ENCODE results near the gene LRRC31.

LRRC31 gene

DNA sequence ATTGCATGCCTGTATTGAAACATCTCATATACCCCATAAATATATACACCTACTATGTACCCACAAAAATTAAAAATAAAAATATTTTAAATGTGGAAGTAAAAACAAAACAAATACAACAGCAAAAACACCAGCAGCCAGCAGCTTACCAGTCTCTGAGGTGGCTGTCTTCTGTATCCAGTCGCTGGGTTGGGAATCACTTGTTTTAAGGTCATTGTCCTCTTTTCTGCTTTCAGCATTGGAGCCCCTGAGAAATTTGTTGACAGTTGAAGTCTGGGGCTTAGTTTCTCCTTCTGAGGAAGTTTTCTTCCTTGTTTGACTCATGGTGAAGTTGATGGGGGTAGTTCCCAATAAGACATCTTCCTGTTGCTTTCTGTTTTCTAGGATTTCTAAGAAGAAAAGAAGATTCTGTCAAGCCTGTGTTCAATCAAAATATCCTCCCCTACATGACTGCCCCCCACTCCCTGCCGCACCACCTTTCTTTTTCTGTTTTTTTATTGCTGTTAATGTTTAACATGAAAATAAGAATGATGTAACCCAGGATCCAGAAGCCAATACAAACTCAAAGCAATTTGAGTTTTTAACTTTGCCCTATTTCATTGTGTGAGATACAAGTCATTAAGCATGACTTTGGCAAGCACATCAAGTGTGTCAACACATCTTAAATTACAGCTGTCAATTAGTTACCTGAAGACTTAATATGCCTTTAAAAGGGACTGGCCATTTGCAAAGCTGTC, at the start of gene LRRC31:
LRRC31 (minus strand) TSS at position 452 of the 737 bp plus-strand sequence; CDS start at position 324, 128 bp downstream.
- DNase-seq: no peak

DNA sequence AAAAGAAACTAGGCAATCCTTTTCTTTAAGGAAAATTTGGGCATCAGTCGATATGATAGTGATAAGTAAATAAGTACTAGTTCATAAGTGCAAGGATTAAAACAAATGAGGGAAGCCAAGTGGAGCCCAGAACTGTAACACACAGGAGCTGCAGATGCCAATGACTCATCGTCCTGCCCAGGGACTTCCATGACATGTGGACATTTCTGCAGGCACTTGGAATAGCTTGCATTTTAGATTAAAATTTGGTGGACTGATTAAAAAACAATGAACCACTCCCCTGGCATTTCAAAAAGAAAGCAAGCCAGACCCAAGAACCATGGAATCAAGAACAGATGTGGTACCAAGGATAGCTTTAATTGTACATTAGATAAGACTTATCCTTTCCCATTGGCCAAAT, 44.6 kb upstream of the LRRC31 start:
- no peak for DNase-seq

DNA sequence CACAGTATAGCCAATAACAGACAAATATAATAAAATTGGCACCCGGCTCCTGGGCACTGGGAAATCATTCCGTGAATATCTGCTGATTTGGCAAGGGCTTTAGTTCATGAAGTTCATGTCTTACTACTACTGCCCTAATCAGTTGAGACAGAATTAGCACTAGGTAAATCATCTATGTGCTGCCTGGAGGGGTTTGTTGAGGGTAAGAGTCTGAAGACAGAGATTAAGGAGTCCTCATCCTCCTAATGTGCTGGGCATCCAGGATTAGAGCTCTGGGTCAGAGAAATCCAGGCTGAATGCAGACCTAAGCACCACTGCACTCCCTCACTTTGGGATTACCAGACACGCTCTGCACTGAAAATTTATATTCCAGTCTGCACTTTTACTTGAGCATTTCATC, 43.6 kb upstream of the LRRC31 start:
- no peak for DNase-seq

DNA sequence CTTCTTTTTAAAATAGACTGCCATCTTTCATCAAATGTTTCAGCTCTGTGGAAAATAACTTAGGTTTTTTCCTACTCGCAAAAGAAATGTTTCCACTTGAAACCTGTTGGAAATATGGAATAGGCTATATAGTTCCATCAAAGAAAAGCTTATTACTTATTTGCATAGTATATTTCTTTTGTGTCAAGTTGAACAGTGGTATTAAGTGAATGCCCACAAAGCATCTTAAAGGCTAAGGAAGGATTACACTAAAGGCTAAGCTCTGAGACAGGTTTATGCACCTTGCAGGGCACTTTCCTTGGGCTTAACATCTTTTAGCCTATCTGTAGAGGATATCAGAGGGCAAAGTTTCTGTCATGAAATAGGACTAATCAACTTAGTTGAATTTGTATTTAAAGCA, 41.5 kb upstream of the LRRC31 start, which contains the start of gene SAMD7:
SAMD7 (plus strand) TSS at position 301 of the 400 bp plus-strand sequence. CDS start 7,927 bp downstream, outside the sequence.
- no peak for DNase-seq

DNA sequence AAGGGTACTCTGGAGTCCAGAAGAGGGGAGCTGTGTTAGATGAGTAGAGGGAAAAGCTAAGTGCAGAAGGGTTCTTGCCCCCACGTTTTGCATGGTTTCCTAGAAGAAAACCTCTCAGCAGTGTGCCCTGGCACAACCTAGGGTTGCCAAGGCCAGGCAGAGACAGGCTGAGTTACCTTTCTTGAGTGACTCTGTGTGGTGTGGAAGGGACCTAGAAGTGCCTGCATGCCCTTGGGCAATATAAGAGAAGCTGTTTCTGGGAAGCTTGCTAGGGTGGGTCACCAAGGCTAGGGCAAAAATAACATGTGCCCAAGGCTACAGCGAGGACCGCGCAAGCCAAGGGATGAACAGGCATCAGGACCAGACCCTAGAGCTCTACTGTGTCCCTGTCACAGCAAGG, 38.2 kb upstream of the LRRC31 start:
- DNase-seq: no peak

DNA sequence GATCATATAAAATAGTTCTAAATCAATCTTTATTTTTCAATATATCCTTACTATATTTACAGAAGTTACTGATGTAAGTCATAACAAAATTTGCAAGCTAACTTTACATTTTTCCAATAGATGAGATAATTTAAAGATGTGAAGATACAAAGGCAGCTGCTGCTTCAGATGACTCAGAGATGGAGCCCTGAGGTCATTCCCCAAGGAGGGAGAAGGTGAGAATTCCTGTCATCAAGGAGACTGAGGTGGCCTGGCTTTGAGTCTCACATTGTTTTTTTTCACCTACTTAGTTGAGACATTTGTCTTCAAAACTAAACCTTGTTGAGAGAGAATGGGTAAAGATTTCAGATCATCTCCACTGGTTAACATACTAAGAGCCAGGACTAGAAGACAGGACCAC, 37.7 kb upstream of the LRRC31 start:
- no peak for DNase-seq

DNA sequence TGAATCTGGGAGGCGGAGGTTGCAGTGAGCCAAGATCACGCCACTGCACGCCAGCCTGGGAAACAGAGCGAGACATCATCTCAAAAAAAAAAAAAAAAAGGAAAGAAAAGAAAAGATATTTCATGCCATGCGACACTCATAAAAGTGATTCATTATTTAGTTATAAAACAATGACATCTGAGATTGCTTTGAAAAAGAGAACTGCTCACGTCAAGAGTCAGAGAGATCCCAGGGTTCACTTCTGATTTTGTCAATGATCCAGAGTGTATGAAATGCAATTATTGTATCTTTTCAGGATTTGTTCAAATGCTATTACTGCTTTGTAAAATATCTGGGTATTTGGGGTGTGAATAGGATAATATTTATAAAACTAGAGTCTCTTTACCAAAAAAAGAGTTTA, 35.7 kb upstream of the LRRC31 start:
- no peak for DNase-seq

DNA sequence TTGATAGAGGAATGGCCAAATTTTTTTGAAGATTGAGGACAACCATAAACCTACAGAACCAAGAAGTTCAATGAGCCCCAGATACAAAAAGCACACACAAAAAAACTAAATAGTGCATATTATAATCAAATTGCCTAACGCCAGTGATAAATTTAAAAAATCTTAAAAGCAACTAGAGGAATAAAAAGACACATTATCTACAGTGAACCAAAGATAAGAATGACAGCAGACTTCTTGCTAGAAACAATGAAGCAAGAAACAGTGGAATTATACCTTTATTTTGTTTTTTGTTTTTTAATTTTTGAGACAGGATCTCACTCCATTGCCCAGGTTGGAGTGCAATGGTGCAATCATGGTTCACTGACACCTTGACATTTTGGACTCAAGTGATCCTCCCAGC, 31.7 kb upstream of the LRRC31 start:
- DNase-seq: no peak

DNA sequence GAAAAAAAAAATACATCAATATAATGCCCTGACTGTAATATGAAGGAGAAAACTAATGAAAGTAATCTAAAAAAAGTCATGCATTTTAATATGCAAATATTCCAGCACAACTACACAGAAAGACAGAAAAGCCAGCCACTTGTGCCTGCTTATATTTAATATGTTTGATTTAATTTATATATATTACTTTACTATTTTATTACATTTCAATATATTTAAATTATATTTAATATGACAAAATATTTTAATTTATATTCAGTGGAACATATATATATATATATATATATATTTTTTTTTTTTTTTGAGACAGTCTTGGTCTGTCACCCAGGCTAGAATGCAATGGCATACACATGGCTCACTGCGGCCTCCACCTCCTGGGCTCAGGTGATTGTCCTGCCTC, 27.5 kb upstream of the LRRC31 start:
- no peak for DNase-seq

DNA sequence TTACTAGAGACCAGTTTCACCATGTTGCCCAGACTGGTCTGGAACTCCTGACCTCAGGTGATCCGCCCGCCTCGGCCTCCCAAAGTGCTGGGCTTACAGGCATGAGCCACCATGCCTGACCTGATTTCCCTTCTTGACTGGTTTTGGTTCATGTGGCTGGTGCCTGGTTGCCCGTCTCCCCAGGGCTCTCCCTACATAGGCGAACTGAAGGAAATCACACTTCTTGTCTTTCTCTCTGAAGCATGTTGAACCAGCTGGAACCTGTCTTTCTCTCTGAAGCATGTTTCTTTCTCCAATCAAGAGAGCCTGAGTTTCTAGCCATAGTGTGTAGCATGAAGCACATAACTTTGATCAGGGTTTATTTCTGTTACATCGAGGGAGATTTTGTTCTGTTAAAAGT, 25.3 kb upstream of the LRRC31 start:
- no peak for DNase-seq

DNA sequence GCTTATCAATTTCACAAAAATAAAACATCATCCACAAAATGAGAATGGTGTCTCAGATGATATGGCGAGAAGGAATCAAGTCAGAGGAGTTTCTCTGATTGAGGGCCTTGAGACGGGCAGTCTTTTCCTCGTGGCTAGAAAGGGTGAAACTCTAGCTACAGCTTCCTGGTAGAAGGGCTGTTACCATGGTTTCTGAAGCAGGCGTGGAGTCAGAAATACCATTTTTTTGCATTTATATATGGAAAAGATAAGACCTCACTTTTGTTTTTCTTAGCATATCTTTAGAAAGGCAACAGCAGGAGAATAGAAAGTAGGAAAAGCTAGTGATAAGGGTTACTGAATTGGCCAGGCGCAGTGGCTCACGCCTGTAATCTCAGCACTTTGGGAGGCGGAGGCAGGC, 24.4 kb upstream of the LRRC31 start:
- no peak for DNase-seq

DNA sequence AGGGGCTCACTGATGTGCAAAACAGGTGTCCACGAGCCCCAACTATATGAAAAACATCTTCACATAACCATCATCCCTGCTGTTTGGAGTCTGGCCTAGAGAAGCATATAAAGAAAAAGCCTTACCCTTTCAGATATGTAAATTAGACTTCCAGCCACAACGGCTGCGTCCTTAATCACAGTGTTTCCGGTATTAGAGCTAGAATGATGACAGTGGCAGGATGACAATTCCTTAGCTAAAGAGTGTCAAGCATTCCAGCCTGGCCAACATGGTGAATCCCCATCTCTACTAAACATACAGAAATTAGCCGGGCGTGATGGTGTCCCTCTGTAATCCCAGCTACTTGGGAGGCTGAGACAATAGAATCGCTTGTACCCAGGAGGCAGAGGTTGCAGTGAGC, 22.2 kb upstream of the LRRC31 start:
- no peak for DNase-seq

DNA sequence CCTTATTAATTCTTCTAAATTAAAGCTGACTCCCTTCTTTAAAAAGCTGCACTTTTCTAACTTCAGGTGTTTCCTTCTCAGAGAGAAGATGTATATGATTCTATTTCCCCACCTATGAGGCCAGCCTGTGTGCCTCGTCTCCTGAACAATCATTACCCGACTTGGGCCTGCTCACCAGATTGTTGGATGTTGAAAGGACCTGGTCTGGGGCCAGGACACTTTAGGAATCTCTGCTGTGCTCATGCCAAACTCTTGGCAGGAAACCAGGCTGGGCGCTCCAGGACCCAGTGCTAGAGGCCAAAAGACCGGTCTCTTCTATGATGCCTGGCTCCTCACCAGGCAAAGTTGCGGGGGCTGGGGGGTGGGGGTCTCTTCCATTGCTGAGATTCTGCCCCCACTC, 16.9 kb upstream of the LRRC31 start:
- DNase-seq: no peak

DNA sequence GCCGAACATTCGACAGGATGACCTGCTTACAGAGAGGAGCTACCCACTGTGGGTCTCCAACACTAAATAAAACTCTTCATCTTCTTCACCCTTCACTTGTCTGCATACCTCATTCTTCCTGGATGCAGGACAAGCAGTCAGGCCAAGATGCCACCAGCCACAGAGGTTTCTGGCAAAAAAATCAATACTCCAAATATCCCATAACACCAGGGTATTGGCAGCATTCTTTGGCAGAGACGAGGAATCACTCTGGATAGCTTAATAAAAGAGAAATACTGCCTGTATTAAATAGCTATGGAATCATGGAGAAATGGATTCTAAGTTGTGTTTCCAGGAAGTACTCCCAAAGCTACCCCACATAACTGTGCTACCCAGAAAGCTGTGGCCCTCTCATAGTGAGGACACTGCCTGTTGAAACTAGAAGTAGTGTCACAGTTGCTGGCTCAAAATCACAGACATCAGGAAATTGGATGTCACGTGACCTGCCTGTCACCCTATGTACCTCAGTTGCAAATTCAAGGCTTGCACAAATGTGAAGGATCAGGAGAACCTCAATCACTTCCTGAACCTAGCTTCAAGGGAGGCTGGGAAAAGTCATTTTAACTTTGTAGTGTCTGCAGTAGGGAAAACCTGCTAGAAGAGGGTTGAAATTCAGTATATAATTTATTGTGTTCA, 11.0 kb upstream of the LRRC31 start:
- DNase-seq: no peak

DNA sequence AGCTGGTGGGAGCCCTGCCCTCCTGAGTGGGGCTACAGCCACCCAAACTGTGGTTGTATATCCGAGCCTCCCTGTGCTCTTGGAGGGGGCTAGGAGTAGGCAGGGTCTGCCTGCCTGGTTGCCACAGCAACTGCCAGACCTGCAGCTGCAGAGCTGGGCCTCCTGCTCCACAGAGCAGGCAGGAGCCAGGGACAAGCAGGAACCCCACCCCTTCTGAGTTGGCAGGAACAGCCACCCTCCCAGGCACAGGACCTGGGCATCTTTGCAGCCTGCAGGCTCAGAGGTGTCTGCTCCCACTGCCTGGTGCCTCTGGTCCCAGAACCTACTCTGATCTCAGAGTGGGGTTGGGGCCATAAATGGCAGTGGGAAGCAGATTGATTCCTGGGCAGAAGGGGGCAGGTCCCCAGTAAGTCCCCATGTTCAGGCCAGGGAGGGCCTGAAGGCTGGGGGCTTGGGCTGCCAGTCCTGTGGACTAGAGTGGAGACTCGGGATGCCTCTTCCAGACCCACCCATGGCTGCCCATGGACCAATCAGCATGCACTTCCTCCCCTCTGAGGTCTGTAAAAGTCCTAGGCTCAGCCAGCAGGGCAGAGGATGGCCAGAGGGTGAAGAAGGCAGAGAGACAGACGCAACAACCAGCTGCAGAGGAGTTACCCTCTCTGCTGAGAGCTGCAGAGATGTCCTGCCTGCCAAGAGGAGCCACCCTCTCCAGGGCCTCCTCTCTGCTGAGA, 10.3 kb upstream of the LRRC31 start:
- no peak for DNase-seq

DNA sequence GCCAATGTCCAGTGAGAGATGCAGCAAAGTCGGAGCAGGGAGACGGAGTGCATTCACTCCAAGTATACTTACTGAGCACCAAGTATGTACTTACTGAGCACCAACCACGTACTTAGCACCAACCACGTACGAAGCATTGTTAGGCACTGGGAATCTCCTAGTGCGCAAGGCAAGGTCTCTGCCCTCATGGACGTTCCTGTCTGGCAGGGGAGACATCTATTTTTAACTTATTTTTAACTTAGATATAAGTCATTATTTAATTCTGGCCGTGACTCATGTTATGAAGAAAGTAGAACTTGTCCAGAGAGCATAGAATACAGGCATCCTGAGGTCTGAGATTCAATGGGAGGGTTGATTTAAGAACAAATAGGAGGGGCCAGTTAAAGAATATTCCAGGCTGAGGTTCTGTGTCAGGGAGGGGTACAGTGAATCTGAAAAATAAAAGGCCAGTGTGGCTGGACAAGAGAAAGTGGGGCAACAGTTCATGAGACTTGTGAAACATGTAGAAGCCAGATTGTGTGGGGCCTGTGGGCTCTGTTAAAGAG, 9.3 kb upstream of the LRRC31 start:
- no peak for DNase-seq

DNA sequence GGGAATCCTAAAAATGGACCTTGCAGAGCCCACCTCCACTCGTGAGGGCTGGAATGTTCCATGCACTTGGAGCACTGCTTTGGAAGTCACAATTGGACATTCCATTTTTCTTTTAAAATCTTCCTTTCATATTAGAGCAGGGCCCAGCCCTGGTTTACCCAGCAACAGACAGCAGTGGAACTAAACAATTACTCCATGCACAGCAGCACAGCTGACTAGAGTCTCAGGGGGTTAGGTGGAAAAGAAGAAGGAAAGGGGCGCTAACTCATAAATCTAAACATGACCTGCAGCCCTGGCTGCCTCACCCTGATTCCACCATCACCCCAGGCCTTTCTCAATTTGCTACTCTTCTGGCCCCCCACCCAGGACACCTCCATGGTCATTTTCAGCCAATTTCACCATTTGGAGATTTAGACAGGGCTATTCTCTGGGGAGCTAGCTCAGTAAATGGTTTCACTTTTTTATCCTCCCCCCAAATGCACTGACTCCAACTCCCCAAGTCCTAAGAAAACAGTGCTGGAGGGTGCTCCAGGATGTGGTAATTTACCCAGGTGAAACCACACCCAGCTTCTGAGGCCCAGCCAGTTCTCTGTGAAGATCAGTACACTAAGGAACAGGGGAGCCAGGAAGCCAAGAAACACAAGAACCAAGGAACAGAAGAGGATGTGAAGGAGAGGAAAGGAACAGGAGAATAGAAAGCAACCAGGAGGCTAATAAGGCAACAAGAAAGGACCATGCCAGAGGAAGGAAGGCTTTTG, 1.6 kb upstream of the LRRC31 start:
- DNase-seq: no peak

DNA sequence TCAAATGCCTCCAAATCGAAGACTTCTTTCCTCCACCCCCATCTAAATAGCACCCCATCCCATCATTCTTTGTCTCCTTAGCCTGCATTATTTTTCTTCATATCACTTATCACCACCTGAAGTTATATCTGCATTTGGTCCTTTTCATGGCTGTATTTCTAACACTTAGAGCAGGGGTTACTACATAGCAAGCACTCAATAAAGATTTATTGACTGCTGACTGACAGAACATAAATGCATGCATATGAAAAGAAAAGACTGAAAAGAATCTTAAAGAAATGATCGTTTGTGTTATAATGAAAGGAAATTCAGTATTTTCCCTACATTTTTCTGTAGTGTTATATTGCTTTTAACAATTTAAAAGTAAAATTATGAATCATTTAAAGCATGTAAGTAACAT, 1.4 kb downstream of the LRRC31 start:
- DNase-seq: no peak

DNA sequence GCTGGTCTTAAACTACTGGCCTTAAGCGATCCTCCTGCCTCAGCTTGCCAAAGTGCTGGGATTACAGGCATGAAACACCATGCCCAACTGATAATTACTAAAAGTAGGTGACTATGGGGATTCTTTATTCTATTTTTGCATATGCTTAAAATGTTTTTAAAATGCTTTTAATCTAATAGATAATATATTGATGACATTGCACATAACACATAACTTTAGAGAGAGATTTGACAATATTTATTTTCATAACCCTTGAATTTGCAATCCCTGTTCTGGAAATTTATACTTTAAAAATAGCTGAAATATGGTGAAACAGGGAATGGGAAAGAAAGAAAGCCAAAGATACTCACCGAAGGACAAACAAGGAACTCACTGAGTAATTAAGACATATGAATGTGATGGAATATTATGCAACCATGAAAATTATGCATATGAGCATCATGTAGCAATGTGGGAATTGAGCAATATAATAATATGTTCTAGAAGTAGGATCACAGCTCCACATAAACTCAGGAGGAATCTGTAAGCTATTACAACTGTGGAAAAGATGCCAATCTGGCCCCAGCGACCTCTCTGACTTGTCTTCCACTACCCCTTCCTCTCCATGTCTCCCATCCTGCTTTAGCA, 2.0 kb downstream of the LRRC31 start:
- DNase-seq: no peak

DNA sequence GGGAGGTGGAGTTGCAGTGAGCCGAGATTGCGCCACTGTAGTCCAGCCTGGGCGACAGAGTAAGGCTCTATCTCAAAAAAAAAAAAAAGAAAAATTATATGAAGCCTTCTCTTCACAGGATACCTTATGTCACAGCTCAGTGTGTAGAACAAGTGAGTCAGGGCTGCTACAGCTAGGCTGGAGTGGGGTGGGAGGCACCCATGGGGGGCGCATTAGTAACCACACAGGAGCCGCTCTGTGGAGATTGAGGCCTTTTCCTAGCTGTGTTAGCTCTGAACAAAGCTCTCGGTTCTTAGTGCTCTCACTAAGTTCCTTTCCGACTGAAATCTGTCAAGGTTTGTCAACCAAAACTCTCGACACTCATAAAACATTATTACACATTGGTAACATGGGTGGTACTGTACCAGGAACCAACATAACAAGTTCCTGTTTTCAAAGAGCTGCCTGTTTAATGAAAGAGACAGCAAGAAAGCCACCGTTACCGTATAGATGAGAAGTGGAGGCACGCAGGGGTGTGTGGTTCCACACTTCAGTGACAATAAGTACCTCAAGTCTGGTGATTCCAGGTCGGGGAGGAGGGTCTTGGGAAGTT, 4.5 kb downstream of the LRRC31 start:
- DNase-seq: no peak

DNA sequence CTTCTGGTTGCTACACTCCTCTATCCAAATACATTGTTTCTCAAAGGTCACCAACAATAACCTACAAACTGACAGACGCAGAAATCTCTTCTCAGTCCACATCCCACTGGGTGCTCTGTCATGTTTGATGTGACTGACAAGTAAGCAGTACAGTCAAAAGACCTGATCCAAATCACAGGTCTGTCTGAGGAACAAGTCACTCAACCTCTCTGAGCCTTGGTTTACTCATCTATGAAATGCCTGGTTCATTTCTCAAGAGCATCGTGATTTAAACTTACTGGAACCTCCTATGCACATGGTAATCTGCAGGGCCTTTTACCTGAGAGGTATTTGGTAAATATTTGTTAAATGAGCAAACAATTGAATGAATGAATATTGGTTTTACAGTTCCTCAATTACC, 5.5 kb downstream of the LRRC31 start:
- no peak for DNase-seq

DNA sequence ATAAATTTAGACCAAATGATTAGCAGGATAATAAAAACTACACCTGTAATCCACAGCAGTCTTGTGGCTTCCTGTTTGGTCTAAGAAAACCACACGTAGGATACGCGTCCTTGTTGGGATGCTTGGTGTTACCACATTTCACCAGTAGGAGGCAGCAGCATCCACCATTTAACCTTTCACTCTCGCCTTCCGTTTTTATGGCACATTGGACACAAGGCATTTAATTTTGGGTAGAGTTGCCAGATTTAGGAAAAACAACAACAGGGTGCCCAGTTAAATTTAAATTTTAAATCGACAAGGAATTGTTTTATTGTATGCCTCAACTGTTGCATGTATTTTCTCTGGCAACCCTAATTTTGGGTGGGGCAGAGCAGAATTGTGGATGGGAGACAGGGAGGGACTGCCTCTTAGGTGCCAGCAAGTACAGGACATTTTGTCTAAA, 6.3 kb downstream of the LRRC31 start:
- peak; percentile 51 for DNase-seq
